ENCODE data around the gene ARHGAP19.

DNA sequence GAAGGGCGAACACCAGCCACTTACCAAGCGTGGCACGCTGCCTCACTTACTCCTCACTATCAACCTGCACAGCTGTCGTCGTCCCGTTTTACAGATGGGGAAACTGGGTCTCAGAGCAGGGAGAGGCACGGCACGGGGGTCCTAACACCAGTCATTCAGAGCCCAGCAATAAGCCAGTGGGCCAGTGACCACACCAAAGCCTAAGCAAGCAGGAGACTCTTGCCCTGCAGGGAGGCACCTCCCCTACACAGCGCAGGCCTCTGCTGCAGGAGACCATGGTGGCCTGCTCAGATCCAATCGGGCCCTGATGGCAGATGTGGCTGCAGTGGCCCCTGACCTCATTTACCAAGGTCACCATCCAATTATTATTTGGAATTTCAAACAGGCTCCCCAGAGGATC is 111.5 kb downstream of the ARHGAP19 start:
- TF ChIP-seq YY1 (IDR thresholded peaks at IDR 0.05; ENCODE audit: insufficient read depth, insufficient read length) (no peak), ZNF274 (IDR thresholded peaks at IDR 0.05; ENCODE audit: low read depth, low read length) (no peak)

Measured in NT2/D1 (cell line).